Stimulated activated CD4-positive, alpha-beta T cell treated with anti-CD3 and anti-CD28 coated beads, TNF-alpha, amount 100 ng/mL, for 1 hour (primary cell): Measurements from ENCODE around the gene TNFRSF1B.

ENCODE experiments used
- DNase-seq, 3 donors: peaks; one replicate each; pipeline ENCODE4 v3.0.0-alpha.2; 2020; ENCODE audit warnings: low read depth in 3 of 3, low spot score in 1 of 3

Gene TNFRSF1B

DNA sequence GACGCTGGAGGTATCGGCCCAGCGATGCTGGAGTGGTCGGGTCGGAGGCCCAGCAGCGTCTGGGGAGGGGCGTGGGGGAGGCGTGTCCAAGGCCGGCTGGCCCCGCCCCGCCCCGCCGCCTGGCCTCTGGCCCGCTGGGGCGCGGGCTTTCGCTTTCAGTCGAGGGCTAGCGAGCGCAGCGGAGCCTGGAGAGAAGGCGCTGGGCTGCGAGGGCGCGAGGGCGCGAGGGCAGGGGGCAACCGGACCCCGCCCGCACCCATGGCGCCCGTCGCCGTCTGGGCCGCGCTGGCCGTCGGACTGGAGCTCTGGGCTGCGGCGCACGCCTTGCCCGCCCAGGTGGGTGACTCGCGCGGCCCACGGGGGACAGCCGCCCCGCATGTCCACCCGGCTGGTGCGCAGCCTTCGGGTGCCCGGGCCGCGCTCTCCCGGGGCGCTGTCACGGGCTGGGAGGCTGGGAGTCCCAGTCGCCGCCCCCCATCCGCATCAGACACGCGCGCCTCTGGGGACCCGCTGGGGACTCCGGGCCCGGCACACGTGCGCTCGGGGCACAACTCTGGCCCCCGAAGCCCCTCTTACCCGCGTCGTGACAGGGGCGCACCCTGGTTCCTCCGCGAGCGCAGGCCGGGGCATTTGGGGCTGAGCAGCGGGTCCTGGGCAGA lies at the start of gene TNFRSF1B:
Gene TNFRSF1B (plus strand): TSS at position 158 of the 659 bp plus-strand sequence. CDS start 101 bp downstream, at position 259.
- DNase-seq, result peak; percentile 16 to 68 (median 49)

DNA sequence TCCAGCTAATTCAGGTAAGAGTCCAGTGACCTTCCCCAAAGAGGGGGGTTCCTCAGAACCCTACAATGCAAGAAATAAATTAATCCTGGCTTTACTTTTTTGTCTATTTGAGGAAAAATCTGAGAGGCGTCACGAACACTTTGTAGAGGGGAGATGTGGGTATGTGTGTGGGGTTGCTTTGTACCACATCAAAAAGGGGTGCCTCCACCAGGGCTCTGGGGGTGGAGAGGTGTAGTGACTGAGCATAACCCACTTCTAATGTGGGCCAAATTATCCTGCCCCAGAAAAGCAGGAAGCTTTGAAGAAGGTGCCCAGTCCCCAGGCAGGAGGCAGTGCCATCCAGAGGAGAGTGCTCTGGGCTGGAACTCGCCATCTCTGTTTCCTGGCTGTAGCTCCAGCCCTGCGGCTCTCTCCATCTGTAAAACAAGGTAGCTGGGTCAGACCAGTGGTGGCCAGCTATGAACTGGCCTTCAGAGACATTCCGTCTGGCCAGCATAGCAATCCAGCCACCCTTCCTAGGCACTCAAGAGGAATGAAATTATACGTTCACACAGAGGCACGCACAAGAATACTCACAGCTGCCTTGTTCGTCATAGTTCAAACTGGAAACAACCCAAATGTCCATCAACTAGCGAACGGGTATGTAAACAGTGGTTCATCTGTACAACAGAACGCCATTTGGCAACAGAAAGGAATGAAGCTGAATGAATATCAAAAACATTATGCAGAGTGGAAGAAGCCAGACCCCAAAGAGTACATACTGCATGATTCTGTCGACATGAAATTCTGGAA lies 45.4 kb upstream of the TNFRSF1B start:
- DNase-seq, result no peak

DNA sequence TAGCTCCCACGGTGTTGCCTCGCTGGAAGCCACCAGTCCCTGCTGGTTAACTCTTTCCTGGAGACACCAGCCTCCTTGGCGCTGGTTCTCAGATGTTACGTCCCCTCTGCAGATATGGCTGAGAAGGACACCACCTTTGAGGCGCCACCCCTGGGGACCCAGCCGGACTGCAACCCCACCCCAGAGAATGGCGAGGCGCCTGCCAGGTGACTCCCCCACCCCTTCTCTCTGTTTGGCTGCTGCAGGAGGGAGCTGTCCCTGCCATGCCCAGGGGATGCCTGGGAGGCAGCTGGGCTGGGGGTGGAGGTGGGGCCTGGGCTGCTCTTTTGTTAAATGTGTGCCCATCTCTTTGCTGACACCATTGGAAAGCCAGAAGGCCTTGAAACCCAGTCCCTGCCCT lies 43.6 kb upstream of the TNFRSF1B start:
- DNase-seq, result no peak

DNA sequence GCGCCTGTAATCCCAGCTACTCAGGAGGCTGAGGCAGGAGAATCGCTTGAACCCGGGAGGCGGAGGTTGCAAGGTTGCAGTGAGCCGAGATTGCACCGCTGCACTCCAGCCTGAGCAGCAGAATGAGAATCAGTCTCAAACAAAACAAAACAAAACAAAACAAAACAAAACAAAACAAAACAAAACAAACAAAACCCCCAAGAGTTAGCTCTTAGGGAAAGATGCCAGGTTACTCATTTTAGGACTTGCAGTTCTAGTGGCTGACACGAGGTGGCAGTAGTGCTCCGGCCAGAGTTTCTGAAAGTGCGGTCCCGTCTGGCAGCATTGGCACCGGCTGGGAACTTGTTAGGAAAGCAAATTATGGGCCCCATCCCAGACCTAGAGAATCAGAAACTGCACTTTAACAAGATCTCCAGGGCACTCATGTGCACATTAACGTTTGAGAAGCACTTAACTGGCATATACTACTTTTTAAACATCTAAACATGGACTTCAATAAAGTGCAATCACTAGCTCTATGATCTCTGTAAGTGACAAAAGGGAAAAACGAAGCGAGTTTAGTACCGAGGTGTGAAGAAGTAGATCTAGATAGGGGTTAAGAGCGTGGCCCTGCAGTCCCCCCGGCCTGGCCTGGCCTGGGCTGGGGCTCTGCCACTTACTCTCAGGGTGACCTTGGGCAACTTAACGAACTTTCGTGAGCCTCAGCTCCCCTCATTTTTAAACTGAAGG lies 41.9 kb upstream of the TNFRSF1B start:
- peak; percentile 50 to 74 (median 71) for DNase-seq

DNA sequence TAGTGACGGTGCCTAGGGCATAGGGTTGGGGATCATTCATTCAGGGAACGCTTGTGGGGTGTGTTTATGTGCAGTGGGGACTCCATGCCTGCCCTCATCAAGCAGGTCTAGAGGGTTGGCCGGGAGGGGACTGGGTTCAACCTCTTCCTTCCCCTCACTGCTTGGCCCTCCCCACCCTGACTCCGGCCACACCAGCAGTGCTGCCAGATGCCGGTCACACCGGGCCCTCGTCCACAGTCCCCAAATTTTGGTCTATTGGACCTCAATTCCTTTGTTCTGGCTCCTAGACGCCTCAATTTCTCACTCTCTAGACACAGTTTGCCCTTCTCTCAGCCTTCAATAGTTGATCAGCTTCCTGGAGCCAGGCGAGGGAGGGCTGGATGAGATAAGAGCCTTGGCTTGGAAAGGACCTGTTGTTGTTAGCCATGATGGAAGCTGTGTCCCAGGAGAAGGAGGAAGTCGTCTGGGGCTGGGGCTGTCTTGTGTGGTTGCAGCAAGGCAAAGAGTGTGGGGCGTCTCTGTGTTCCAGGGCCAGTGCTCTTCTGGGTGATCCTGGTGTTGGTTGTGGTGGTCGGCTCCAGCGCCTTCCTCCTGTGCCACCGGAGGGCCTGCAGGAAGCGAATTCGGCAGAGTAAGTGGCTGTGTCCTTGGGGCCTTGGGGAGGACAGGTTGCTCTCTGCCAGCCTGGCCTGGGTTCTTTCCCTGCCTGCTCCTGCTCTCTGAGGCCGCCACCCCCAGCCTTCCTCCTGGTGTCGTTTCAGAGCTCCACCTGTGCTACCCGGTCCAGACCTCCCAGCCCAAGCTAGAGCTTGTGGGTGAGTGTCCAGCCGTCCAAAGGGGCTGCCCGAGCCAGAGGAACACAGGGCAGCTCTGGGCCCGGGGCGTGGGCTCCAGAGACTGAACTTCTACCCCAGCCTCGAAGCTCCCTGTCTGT lies 41.1 kb upstream of the TNFRSF1B start:
- DNase-seq, result no peak

DNA sequence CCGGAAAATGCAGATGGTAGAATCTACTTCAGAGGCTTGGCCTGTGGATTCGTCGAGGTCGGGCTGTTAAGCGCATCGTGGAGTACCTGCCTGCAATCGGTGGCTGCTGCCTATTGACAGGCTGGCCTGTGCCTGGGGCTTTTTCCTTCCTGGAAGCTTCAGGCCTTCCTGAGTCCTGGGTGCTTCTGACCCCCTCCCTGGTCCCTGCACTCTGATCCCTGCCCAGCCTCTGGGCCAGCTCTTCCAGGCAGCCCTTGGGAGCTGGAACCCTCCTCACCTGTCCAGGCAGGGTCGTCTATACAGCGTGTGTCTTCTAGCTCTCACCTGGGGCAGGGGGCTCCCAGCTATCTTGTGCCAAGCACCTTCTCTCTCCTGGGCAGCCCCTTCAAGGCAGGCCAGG lies 40.0 kb upstream of the TNFRSF1B start:
- no peak for DNase-seq

DNA sequence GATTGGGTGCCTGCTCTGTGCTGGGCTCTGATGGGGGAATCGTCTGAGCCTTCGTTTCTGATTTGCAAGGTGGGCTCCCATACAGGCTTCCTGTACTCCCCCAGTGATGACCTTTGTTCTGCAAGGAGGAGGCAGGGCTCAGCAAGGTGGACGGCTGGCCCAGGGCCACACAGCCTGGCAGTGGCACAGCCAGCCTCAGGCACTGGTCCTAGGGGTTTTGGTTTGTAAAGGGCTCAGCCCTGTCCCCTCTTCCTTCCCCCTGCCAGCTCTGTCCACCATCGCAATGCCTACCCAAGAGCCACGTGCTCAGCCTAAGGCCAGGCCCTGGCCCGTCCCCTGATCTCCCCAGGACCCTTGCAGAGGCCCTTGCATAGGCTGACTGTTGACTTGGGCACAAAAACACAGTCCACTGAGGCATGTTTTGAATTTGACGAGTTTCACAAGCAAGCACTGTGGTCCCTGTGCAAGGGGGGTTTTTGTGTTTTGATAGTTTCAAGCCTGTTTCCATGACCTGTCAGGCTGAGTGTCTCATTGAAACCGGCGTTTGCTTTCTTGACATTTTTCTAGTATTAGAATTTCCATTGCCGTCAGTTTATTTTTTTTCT lies 39.5 kb upstream of the TNFRSF1B start:
- no peak for DNase-seq

DNA sequence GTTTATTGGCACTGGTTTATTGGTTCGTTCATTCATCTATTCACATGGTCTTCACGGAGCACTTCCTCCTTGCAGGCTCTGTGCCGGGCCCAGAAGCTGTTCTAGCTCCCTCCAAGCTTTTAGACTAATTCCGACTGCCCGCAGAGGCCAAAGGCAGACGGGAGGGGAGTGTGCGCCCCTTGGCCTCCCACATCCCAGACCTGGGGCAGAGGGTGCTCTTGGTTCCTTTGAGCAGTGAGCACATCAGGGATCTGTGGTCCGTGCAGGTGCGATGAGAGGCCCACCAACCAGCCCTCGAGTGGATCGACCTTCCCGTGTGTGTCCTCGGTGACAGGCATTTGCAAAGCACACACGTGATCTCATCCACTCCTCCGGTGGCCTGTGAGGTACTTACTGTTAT lies 38.7 kb upstream of the TNFRSF1B start:
- DNase-seq, result no peak

DNA sequence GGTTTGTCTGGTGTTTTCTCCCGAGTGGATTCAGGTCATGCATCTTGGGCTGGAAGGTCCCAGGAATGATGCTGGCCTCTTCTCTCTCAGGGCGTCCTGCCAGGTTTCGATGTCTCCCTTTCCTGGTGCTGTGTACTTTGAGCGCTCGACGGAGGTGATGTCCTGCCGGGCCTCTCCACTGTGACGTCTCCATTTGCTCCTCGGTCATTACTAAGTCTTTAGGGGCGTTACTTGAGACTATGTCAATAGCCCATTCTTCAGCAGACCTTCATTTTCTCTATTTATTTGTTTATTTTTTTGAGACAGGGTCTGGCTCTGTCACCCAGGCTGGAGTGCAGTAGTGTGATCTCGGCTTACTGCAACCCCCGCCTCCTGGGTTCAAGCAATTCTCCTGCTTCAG lies 37.2 kb upstream of the TNFRSF1B start:
- DNase-seq, result no peak

DNA sequence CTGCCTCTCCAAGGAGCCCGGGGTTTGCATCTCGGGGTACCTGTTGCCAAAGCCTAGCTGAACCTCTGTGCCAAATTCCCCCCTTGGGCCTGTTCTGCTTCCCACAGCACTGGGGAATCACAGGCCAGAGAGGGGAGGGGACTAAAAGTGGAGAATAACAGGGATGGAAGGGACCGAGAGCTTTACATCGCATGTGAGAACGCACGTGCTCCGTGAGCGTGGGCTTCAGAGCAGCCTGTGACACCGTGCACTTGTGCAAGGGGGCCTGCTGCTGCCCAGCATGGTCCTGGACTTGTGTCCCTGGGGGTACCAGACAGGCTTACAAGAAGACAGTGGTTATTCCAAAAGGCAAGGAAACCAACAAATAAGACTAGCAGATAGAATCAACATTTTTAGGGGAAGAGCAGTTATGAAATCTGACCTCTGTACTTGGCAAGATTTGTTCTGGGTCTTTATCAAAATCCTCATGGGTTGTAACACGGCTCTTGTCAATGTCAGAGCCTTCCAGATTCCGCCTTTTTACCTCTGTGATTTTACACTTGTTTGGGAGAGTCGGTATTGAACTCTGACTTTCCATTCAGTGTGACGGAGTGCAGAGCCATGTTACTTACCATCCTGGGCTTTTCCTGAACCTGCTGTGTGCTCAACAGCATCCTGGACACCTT lies 36.2 kb upstream of the TNFRSF1B start:
- DNase-seq, result no peak

DNA sequence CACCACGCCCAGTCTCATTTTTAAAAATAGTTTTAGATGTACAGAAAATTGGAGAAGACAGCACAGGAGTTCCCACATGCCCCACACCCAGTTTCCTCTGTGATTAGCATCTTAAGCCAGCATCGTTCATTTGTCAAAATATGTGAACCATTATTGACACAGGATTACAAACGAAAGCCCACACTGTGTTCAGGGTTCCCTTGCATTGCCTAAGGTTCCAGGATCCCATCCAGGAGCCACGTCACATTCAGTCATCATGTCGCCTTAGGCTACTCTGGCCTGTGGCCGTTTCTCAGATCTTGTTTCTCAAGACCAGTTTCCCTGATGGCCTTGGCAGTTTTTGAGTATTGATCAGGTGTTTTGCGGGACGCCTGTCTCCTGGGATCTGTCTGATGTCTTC lies 34.7 kb upstream of the TNFRSF1B start:
- DNase-seq, result no peak

DNA sequence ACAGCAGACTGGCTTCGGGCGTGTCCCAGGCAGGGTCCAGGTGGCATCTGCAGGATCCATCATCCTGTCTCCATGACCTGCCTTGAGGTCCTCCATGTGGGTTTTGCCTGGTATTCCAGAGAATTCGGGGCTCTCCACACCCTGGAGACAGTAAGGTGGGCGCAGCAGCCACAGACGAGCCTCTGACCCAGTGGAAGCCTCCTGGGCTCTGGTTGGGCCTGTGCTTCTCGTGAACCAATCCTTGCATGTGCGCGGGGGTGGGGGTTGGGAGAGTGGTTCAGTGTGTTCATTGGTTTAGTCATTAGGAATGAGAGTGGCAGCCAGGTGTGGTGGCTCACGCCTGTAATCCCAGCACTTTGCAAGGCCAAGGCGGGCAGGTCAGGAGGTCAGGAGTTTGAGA lies 32.1 kb upstream of the TNFRSF1B start:
- DNase-seq, result no peak

DNA sequence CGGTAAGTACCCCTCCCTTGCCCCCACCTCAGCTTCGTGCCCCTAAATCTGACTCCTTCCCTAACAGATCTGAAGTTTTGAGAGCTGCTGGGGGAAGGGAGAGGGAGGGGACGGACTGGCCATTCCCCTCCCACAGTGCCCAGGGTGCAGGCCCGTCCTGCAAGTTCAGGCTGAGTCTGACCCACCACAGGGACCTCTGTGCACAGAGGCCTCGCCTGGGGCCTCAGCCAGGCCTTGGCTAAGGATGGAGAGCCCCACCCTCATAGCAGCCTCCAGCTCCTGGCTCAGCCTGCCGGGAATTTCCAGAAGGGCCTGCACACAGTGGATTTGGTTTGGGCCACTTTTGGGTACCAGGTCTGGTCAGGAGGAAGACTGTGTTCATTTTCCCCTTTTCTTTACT lies 31.2 kb upstream of the TNFRSF1B start:
- DNase-seq, result no peak

DNA sequence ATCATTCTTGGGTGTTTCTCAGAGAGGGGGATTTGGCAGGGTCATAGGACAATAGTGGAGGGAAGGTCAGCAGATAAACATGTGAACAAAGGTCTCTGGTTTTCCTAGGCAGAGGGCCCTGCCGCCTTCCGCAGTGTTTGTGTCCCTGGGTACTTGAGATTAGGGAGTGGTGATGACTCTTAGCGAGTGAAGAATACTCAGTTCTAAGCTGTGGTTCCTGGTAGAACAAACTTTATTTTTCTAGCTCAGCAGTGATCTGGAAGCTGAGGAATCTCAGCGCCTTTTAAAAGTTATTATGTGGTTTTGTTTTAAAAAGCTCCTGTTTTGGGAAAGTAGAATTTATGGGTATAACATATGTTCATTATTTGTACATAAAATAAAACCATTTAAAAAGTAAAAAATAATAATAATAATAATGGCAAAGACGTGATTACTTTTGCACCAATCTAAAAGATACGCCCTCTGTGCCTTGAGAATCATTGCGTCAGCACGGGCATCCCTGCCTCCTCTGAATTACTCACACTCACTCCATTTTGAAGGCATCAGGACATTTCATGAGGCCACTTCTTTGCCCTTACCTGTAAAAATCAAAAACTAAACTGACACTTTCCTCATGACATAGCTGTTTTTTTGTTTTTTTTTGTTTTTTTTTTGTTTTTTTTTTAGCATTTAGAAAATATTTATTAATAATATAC lies 29.7 kb upstream of the TNFRSF1B start:
- DNase-seq, result no peak

DNA sequence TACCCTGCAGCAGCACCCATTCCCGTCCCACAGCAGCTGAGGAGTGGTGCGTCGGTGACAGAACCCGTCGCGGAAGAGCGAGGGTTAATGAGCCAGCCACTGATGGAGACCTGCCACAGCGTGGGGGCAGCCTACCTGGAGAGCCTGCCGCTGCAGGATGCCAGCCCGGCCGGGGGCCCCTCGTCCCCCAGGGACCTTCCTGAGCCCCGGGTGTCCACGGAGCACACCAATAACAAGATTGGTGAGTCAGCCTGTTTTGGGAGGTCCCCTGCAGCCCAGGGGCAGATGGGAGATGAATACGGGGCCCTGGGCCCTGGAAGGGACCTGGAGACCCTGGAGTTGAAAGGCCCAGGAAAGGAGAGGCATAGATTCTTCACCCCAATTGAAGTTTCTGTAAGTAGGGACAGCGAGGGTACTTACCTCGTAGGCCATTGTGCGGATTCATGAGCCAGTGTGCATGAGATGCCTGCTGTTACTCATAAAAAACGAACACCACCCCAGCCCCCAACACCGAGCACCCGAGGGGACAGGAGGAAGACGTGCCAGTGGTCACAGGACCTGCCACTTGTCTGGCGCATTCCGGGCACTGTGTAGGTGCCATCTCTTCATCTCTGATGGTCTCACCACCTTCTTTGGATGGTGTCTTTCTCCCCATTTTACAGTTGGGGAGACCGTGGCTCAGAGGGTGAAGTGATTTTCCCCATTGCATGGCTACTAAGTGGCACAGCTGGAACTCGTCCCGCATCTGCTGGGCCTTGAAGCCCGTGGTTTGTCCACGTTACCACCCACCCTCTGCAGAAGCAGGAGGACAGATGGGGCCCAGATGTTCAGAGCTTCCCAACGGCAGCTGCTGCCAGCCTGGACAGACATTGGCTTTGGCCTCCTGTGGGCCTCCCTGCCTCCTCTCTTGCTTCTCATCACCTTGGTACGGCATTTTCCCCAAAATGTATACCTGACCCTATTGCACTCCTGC lies 28.3 kb upstream of the TNFRSF1B start:
- no peak for DNase-seq

DNA sequence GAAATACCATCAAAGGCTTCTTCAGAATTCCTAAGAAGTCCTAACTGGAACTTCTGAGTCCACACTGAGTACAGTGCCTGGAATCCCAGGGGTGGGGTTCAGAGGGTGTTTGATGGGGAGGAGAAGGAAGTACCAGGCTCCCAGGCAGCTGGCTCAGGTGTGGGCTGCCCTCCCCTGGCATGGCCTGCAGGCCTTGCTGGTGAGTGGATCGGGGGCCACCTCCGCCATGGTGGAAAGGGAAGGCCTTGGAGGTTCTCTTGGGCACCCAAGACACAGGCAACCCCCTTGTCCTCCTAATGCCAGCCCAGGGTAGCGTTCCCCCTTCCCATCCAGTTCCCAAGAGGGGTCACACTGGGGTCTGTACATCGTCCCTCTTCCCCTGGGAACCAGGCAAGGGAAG lies 26.8 kb upstream of the TNFRSF1B start:
- no peak for DNase-seq

DNA sequence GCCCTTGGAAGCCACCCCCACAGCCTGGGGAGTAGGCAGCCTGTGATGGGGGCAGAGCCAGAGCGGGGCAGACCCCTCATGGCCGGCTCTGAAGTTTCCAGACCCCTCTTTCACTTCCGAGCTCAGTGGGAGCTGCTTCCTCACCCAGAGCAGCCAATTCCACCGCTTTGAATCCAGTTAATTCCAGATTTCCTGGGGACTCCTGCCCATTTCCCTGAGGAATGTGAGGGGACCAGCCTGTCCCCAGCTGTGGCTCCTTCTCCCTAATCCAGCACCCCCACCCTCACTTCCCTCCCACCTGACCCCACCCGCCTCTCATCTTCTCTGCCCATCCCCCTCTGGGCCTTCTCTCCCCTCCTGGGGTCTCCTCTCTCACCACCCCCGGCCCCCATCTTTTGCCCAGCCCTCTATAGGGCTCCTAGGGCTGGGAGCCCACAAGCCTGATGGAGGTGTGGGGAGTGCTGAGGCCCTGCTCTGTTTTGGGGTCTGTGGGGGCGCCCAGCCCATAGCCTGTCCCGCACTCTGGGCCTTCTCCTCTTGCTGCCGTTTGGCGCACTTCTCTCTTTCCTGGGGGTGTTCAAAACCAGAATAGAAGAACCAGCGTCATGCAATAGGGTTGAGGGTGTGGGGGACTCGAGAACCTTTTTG lies 26.2 kb upstream of the TNFRSF1B start:
- DNase-seq, result no peak
